T-helper 1 cell treated with Interleukin-12 subunit alpha and Interleukin-12 subunit beta and Interleukin-4 antibody, amounts not matched to agents 30 μg/mL and 1 μg/mL, for 36 hours (primary cell): Measurements from ENCODE around the gene ADO.
"Not testable (repeated sequence)": the region's sequence is repeated elsewhere in the genome, so short reads cannot be mapped to it uniquely, and the experiment has no call there.

Experiments used
- H3K27ac Mint-ChIP-seq: one replicate; pipeline ENCODE4 v1.8.0; 2021; ENCODE audit warnings: mild to moderate bottlenecking, mixed read lengths
- H3K27me3 Mint-ChIP-seq: one replicate; pipeline ENCODE4 v1.8.0; 2021; ENCODE audit warnings: low read depth, mixed read lengths
- H3K36me3 Mint-ChIP-seq: one replicate; pipeline ENCODE4 v1.8.0; 2021; ENCODE audit warnings: low read depth, mixed read lengths
- H3K4me1 Mint-ChIP-seq: one replicate; pipeline ENCODE4 v1.8.0; 2021; ENCODE audit warnings: low read depth, mixed read lengths
- H3K4me3 Mint-ChIP-seq: one replicate; pipeline ENCODE4 v1.8.0; 2021; ENCODE audit warnings: mild to moderate bottlenecking, moderate library complexity, mixed read lengths
- H3K9me3 Mint-ChIP-seq: one replicate; pipeline ENCODE4 v1.8.0; 2021; ENCODE audit warnings: mixed read lengths

The ADO gene

GRCh38 chr10:62779487-62780248, 24.9 kb upstream of the ADO start:
- Mint-ChIP-seq H3K4me1 (peaks cover 12% of the 10 kb centered on the region), H3K27ac (peak overlapping the region; percentile 28), H3K27me3 (peaks cover 52% of the 10 kb centered on the region), H3K4me3 (no peak overlapping the region), H3K9me3 (peaks cover 16% of the 10 kb centered on the region), H3K36me3 (no peaks in the 10 kb centered on the region)

DNA sequence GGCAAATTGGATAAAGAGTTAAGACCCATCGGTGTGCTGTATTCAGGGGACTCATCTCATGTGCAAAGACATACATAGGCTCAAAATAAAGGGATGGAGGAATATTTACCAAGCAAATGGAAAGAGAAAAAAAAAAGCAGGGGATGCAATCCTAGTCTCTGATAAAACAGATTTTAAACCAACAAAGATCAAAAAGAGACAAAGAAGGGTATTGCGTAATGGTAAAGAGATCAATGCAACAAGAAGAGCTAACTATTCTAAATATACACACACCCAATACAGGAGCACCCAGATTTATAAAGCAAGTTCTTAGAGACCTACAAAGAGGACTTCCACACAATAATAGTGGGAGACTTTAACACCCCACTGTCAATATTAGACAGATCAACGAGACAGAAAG, 20.0 kb upstream of the ADO start:
- H3K27me3 Mint-ChIP-seq, result peaks cover 52% of the 10 kb centered on the region
- H3K4me3 Mint-ChIP-seq, H3K4me1 Mint-ChIP-seq, H3K27ac Mint-ChIP-seq, H3K36me3 Mint-ChIP-seq: not testable (repeated sequence)
- H3K9me3 Mint-ChIP-seq, result peaks cover 30% of the 10 kb centered on the region

- not testable (repeated sequence) for H3K27ac Mint-ChIP-seq, H3K36me3 Mint-ChIP-seq, H3K4me1 Mint-ChIP-seq, H3K4me3 Mint-ChIP-seq
- Mint-ChIP-seq H3K27me3 (peaks cover 53% of the 10 kb centered on the region), H3K9me3 (peaks cover 27% of the 10 kb centered on the region)
Observed at GRCh38 chr10:62788285-62788684, 16.2 kb upstream of the ADO start.

GRCh38 chr10:62788861-62789467, 15.6 kb upstream of the ADO start:
- H3K9me3 Mint-ChIP-seq, result peaks cover 20% of the 10 kb centered on the region
- no peak overlapping the region for H3K4me3 Mint-ChIP-seq
- no peak overlapping the region for H3K27ac Mint-ChIP-seq
- H3K27me3 Mint-ChIP-seq, result peaks cover 51% of the 10 kb centered on the region
- H3K4me1 Mint-ChIP-seq, result no peaks in the 10 kb centered on the region
- H3K36me3 Mint-ChIP-seq, result no peaks in the 10 kb centered on the region

DNA sequence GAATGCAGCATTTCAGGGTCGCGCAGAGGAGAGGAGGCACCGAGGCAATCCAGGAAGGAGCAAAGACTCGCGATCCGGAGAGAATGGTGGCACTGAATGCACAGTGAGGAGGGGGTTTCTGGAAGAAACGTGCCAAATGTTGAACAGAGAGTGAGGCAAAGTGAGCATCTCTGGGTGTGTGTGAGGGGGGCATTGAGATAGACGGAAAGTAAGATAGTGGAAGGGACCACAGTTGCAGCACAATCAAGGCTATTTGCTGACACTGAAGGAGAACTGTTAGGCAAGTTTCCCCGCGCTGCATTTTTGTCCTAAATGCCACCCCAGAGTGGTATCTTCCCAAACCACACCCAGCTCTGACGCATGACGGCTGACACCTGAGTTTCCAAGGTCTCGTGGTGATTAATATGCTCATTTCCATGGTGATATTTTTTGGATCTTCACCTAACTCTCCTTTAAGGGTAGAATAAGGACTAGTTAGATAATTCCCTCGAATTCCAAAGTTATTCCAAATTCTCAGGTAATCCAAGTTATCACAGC, 14.4 kb upstream of the ADO start:
- Mint-ChIP-seq H3K27me3 (peaks cover 51% of the 10 kb centered on the region), H3K9me3 (peaks cover 10% of the 10 kb centered on the region), H3K4me3 (no peak overlapping the region), H3K36me3 (no peaks in the 10 kb centered on the region), H3K4me1 (no peaks in the 10 kb centered on the region), H3K27ac (no peak overlapping the region)

GRCh38 chr10:62790571-62790970, 13.9 kb upstream of the ADO start:
- Mint-ChIP-seq H3K4me1 (no peaks in the 10 kb centered on the region), H3K9me3 (peaks cover 5% of the 10 kb centered on the region), H3K36me3 (no peaks in the 10 kb centered on the region), H3K27me3 (peaks cover 50% of the 10 kb centered on the region), H3K4me3 (no peak overlapping the region), H3K27ac (no peak overlapping the region)

DNA sequence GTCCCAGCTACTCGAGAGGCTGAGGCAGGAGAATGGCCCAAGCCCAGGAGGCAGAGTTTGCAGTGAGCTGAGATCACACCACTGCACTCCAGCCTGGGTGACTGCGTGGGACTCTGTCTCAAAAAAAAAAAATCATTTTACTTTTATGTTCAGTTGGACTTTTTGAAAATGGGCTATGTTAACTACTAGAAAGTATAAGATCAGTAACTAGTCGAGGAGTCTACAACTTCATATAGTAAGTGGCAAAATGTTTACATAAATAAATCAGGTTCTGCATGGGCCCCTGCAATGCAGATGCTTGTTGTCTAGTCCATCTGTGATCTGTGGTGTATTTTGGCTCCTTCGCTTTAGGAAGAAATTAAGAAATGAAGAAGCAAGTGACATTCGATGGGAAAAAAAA, 12.3 kb upstream of the ADO start:
- Mint-ChIP-seq H3K9me3 (no peaks in the 10 kb centered on the region), H3K27ac (no peak overlapping the region), H3K36me3 (no peaks in the 10 kb centered on the region), H3K4me3 (no peak overlapping the region), H3K27me3 (peaks cover 61% of the 10 kb centered on the region), H3K4me1 (no peaks in the 10 kb centered on the region)

GRCh38 chr10:62794306-62794705, 10.2 kb upstream of the ADO start:
- H3K36me3 Mint-ChIP-seq, result no peaks in the 10 kb centered on the region
- H3K27me3 Mint-ChIP-seq, result peaks cover 79% of the 10 kb centered on the region

DNA sequence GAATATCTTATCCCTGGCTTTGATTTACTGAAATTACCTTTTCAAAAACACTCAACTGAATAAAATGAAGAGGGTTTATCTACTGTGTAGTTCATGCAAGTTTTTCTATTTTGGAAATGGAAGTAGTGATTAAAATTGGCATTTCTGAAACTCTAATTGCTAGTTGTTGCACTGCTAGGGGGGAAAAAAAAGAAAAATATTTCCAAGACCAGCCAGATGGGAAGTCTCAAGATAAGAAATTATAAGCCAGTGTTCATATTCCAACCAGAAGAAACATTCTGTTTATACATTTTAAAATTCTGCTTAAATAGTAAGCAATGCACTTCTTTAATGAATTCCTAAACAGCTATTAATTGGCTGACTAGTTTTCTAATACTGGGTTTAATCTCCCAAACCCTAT, 9.4 kb upstream of the ADO start:
- Mint-ChIP-seq H3K4me1 (no peaks in the 10 kb centered on the region), H3K4me3 (no peak overlapping the region), H3K9me3 (no peaks in the 10 kb centered on the region), H3K27me3 (peaks cover 80% of the 10 kb centered on the region), H3K36me3 (no peaks in the 10 kb centered on the region), H3K27ac (no peak overlapping the region)

More at GRCh38 chr10:62794306-62794705, 10.2 kb upstream of the ADO start:
- Mint-ChIP-seq H3K4me1 (no peaks in the 10 kb centered on the region), H3K27ac (no peak overlapping the region), H3K9me3 (no peaks in the 10 kb centered on the region), H3K4me3 (no peak overlapping the region)

GRCh38 chr10:62795762-62796161, 8.8 kb upstream of the ADO start:
- Mint-ChIP-seq H3K36me3 (no peaks in the 10 kb centered on the region), H3K4me3 (no peak overlapping the region), H3K4me1 (no peaks in the 10 kb centered on the region), H3K9me3 (no peaks in the 10 kb centered on the region), H3K27me3 (peaks cover 86% of the 10 kb centered on the region), H3K27ac (no peak overlapping the region)

DNA sequence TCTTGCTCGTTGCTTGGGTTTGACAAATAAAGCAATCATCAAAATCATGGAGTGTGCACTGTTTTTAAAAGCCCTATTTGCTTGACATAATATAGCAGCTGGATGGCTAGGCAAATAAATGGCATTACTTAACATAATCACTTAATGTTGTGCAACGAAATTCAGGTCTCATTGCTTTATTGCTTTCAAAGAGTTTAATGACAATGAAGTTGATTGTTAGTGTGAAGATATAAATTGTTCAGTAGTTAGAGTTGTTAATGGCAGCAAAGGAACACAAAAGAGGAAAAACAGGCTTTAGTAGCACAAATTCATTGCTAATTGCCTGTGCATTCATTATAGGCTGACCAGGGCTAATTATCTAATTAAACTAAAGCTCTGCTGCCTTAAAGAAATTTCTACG, 7.6 kb upstream of the ADO start:
- Mint-ChIP-seq H3K4me3 (no peak overlapping the region), H3K9me3 (no peaks in the 10 kb centered on the region), H3K27ac (no peak overlapping the region), H3K4me1 (no peaks in the 10 kb centered on the region), H3K27me3 (peaks cover 88% of the 10 kb centered on the region), H3K36me3 (no peaks in the 10 kb centered on the region)

- peaks cover 11% of the 10 kb centered on the region for H3K36me3 Mint-ChIP-seq
- peaks cover 49% of the 10 kb centered on the region for H3K27me3 Mint-ChIP-seq
- no peak overlapping the region for H3K27ac Mint-ChIP-seq
- no peak overlapping the region for H3K4me3 Mint-ChIP-seq
- no peaks in the 10 kb centered on the region for H3K9me3 Mint-ChIP-seq
- peaks cover 17% of the 10 kb centered on the region for H3K4me1 Mint-ChIP-seq
Observed at GRCh38 chr10:62801871-62802270, 2.6 kb upstream of the ADO start.

DNA sequence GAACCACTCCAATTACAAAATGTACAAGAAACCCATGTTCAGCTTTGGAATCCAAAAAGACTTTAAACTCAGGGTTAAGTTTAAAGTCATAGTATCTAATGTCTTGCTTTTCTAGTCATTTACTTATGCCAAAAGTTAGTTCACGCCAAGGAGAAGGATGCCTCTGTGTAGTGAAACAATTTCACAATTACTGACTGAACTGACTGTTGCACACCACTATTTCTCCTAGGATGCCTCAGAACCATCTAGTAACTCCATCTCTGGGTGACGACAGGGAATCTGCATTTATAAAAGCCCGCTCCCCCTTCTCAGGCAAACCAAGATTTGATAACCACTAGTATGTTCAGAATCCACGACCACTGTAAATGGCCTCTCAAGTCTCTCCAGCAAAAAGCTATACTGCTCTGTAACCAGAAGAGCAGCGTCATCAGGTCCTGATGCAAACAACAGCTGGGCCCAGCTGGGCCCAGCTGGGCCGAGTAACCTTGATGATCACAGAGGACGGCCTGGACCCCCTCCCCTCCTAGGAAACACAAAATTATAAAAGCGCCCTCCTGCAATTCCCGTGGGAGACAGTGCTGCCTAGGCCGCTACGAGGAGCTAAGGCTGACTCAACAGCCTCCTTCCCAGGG, 680 bp upstream of the ADO start:
- Mint-ChIP-seq H3K36me3 (peaks cover 29% of the 10 kb centered on the region), H3K27ac (peak overlapping the region; percentile 96), H3K9me3 (no peaks in the 10 kb centered on the region), H3K27me3 (peaks cover 35% of the 10 kb centered on the region), H3K4me3 (peak overlapping the region; percentile 91), H3K4me1 (peaks cover 29% of the 10 kb centered on the region)

DNA sequence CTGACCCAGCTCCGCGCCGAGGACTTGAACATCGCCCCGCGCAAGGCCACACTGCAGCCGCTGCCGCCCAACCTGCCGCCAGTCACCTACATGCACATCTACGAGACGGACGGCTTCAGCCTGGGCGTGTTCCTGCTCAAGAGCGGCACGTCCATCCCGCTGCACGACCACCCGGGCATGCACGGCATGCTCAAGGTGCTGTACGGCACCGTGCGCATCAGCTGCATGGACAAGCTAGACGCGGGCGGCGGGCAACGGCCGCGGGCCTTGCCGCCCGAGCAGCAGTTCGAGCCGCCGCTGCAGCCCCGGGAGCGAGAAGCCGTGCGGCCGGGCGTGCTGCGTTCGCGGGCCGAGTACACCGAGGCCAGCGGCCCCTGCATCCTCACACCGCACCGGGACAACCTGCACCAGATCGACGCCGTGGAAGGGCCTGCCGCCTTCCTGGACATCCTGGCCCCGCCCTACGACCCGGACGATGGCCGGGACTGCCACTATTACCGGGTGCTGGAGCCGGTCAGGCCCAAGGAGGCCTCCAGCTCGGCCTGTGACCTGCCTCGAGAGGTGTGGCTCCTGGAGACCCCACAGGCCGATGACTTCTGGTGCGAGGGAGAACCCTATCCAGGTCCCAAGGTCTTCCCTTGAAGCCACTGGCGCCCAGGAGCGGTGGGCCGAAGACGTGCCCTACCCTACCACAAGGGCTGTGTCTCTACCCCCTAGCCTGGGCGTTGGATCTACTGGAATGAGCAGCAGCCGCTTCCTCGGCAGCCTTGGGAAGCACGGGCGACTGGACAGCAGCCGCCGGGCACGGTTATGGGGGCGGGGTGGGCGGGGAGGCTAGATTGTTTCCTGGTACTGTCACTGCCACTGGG, 945 bp downstream of the ADO start:
- peaks cover 39% of the 10 kb centered on the region for H3K36me3 Mint-ChIP-seq
- peak overlapping the region; percentile 82 for H3K27ac Mint-ChIP-seq
- peak overlapping the region; percentile 86 for H3K4me3 Mint-ChIP-seq
- peaks cover 19% of the 10 kb centered on the region for H3K27me3 Mint-ChIP-seq
- peaks cover 35% of the 10 kb centered on the region for H3K4me1 Mint-ChIP-seq
- H3K9me3 Mint-ChIP-seq, result no peaks in the 10 kb centered on the region
